ENCODE measurements around the gene PSME3IP1.

DNA sequence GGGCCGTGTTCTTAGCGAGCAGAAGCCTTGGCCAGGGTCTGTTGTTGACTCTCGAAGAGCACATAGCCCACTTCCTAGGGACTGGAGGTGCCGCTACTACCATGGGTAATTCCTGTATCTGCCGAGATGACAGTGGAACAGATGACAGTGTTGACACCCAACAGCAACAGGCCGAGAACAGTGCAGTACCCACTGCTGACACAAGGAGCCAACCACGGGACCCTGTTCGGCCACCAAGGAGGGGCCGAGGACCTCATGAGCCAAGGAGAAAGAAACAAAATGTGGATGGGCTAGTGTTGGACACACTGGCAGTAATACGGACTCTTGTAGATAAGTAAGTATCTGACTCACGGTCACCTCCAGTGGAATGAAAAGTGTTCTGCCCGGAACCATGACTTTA is 18.8 kb upstream of the PSME3IP1 start:
- TF ChIP-seq POLR2AphosphoS5 (IDR thresholded peaks at IDR 0.05; ENCODE audit: low read depth, low read length) (no peak), EGR1 (IDR thresholded peaks at IDR 0.05; ENCODE audit: borderline replicate concordance, low read depth, low read length) (no peak), CHD1 (IDR thresholded peaks at IDR 0.05; ENCODE audit: low read depth, low read length) (no peak), SRF (IDR thresholded peaks at IDR 0.05; ENCODE audit: low read depth, low read length) (no peak), ZNF274 (IDR thresholded peaks at IDR 0.05; ENCODE audit: borderline replicate concordance, extremely low read depth, low read length) (no peak), CTBP2 (IDR thresholded peaks at IDR 0.05; ENCODE audit: borderline replicate concordance, insufficient read depth, insufficient read length, low read length) (no peak)
- TF ChIP-seq, protein P1, sequence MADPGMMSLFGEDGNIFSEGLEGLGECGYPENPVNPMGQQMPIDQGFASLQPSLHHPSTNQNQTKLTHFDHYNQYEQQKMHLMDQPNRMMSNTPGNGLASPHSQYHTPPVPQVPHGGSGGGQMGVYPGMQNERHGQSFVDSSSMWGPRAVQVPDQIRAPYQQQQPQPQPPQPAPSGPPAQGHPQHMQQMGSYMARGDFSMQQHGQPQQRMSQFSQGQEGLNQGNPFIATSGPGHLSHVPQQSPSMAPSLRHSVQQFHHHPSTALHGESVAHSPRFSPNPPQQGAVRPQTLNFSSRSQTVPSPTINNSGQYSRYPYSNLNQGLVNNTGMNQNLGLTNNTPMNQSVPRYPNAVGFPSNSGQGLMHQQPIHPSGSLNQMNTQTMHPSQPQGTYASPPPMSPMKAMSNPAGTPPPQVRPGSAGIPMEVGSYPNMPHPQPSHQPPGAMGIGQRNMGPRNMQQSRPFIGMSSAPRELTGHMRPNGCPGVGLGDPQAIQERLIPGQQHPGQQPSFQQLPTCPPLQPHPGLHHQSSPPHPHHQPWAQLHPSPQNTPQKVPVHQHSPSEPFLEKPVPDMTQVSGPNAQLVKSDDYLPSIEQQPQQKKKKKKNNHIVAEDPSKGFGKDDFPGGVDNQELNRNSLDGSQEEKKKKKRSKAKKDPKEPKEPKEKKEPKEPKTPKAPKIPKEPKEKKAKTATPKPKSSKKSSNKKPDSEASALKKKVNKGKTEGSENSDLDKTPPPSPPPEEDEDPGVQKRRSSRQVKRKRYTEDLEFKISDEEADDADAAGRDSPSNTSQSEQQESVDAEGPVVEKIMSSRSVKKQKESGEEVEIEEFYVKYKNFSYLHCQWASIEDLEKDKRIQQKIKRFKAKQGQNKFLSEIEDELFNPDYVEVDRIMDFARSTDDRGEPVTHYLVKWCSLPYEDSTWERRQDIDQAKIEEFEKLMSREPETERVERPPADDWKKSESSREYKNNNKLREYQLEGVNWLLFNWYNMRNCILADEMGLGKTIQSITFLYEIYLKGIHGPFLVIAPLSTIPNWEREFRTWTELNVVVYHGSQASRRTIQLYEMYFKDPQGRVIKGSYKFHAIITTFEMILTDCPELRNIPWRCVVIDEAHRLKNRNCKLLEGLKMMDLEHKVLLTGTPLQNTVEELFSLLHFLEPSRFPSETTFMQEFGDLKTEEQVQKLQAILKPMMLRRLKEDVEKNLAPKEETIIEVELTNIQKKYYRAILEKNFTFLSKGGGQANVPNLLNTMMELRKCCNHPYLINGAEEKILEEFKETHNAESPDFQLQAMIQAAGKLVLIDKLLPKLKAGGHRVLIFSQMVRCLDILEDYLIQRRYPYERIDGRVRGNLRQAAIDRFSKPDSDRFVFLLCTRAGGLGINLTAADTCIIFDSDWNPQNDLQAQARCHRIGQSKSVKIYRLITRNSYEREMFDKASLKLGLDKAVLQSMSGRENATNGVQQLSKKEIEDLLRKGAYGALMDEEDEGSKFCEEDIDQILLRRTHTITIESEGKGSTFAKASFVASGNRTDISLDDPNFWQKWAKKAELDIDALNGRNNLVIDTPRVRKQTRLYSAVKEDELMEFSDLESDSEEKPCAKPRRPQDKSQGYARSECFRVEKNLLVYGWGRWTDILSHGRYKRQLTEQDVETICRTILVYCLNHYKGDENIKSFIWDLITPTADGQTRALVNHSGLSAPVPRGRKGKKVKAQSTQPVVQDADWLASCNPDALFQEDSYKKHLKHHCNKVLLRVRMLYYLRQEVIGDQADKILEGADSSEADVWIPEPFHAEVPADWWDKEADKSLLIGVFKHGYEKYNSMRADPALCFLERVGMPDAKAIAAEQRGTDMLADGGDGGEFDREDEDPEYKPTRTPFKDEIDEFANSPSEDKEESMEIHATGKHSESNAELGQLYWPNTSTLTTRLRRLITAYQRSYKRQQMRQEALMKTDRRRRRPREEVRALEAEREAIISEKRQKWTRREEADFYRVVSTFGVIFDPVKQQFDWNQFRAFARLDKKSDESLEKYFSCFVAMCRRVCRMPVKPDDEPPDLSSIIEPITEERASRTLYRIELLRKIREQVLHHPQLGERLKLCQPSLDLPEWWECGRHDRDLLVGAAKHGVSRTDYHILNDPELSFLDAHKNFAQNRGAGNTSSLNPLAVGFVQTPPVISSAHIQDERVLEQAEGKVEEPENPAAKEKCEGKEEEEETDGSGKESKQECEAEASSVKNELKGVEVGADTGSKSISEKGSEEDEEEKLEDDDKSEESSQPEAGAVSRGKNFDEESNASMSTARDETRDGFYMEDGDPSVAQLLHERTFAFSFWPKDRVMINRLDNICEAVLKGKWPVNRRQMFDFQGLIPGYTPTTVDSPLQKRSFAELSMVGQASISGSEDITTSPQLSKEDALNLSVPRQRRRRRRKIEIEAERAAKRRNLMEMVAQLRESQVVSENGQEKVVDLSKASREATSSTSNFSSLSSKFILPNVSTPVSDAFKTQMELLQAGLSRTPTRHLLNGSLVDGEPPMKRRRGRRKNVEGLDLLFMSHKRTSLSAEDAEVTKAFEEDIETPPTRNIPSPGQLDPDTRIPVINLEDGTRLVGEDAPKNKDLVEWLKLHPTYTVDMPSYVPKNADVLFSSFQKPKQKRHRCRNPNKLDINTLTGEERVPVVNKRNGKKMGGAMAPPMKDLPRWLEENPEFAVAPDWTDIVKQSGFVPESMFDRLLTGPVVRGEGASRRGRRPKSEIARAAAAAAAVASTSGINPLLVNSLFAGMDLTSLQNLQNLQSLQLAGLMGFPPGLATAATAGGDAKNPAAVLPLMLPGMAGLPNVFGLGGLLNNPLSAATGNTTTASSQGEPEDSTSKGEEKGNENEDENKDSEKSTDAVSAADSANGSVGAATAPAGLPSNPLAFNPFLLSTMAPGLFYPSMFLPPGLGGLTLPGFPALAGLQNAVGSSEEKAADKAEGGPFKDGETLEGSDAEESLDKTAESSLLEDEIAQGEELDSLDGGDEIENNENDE (IDR thresholded peaks at IDR 0.05; ENCODE audit: insufficient replicate concordance, low read length) = no peak
- TF ChIP-seq, protein P2, sequence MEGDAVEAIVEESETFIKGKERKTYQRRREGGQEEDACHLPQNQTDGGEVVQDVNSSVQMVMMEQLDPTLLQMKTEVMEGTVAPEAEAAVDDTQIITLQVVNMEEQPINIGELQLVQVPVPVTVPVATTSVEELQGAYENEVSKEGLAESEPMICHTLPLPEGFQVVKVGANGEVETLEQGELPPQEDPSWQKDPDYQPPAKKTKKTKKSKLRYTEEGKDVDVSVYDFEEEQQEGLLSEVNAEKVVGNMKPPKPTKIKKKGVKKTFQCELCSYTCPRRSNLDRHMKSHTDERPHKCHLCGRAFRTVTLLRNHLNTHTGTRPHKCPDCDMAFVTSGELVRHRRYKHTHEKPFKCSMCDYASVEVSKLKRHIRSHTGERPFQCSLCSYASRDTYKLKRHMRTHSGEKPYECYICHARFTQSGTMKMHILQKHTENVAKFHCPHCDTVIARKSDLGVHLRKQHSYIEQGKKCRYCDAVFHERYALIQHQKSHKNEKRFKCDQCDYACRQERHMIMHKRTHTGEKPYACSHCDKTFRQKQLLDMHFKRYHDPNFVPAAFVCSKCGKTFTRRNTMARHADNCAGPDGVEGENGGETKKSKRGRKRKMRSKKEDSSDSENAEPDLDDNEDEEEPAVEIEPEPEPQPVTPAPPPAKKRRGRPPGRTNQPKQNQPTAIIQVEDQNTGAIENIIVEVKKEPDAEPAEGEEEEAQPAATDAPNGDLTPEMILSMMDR (IDR thresholded peaks at IDR 0.05; ENCODE audit: control extremely low read depth in 1 of 3, insufficient read depth in 1 of 3, low read depth in 1 of 3, low read length in 3 of 3) = peak; percentile 14 to 47 (median 46); a peak in 3 of 4 replicates
